Left ventricle myocardium inferior (tissue), 1 donor: ENCODE measurements around the gene GGT7. TPM values are rescaled to one million over a fixed set of nuclear protein-coding genes. Genes with fewer than 3 reads are reported as not detected.

Experiments used
- DNase-seq: peaks from one replicate; pipeline ENCODE4 v3.0.0-alpha.2; 2020
- H3K27ac ChIP-seq: fragments of 200-600 bp; replicated peaks from 2 replicates; pipeline ENCODE4 v1.8.0; 2021
- H3K27me3 ChIP-seq: fragments of 200-600 bp; 2 replicates; pipeline ENCODE4 v1.8.0; 2021; ENCODE audit warnings: low read depth
- H3K36me3 ChIP-seq: fragments of 200-600 bp; 2 replicates; pipeline ENCODE4 v1.8.0; 2021
- H3K4me1 ChIP-seq: fragments of 200-600 bp; 2 replicates; pipeline ENCODE4 v1.8.0; 2021
- H3K4me3 ChIP-seq: fragments of 200-600 bp; 2 replicates; pipeline ENCODE4 v1.8.0; 2021; ENCODE audit warnings: mild to moderate bottlenecking, moderate library complexity
- H3K9me3 ChIP-seq: fragments of 200-600 bp; replicated peaks from 2 replicates; pipeline ENCODE4 v1.8.0; 2021
- CTCF ChIP-seq: fragments of 200-600 bp; IDR thresholded peaks from 2 replicates; pipeline ENCODE4 v1.8.0; 2021; ENCODE audit warnings: antibody characterized with exemption, mild to moderate bottlenecking, borderline replicate concordance
- intact Hi-C: fragments of 100-400 bp; cut with micrococcal nuclease; formaldehyde crosslinking; loops from one replicate; pipeline ENCODE4 v1.11.0; 2022
- total RNA-seq: library from RNA; stranded (reverse); fragmentation: NEBNext Ultra II Directional; extraction: Animal tissue kit (Norgen Biotek cat#: 25700); gene quantifications from one replicate; pipeline ENCODE4 v1.2.1, GENCODE V29; 2021
- donor health status: DM: no; HTN: yes; CAD: no; lungs with severe emphysema.

The GGT7 gene
- total RNA-seq, 1 donor from 2014 or later = 21.6 TPM

- Histone ChIP-seq H3K9me3 (no peaks in the 10 kb centered on the region), H3K27ac (no peak overlapping the region), H3K4me1 (no peaks in the 10 kb centered on the region), H3K27me3 (no peaks in the 10 kb centered on the region), H3K4me3 (no peak overlapping the region), H3K36me3 (no peaks in the 10 kb centered on the region)
- peak; percentile 55 for TF ChIP-seq CTCF
- intact Hi-C loops = no loop called here
- DNase-seq = no peak
Measured at GRCh38 chr20:34834459-34834893, 38.2 kb downstream of the GGT7 start.

- Histone ChIP-seq H3K4me3 (no peak overlapping the region), H3K27ac (no peak overlapping the region), H3K4me1 (no peaks in the 10 kb centered on the region), H3K9me3 (no peaks in the 10 kb centered on the region), H3K36me3 (no peaks in the 10 kb centered on the region), H3K27me3 (no peaks in the 10 kb centered on the region)
- intact Hi-C loops = no loop called here
- DNase-seq = no peak
- no peak for TF ChIP-seq CTCF
Measured at GRCh38 chr20:34831936-34832335, 40.7 kb downstream of the GGT7 start.

DNA sequence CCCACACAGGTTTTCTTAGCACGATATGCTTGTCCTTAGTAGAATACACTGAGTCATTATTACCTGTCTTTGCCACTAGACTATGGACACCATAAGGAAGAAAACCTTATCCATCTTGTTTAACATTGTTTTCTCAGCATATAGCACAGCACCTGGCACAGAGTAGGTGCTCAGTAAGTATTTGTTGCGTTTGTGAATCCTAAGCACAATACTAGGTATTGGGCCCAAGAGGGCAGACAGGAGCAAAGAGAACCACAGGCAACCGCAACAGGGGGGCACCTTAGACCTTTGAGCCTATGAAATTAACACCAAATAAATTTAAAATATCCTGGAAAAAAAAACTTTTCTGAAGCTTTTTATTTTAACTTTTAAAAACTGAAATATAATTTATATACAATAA lies 43.5 kb downstream of the GGT7 start:
- Histone ChIP-seq H3K36me3 (no peaks in the 10 kb centered on the region), H3K27ac (no peak overlapping the region), H3K4me3 (no peak overlapping the region), H3K9me3 (no peaks in the 10 kb centered on the region), H3K27me3 (no peaks in the 10 kb centered on the region), H3K4me1 (peaks cover 14% of the 10 kb centered on the region)
- DNase-seq = no peak
- TF ChIP-seq CTCF = no peak
- intact Hi-C loops = no loop called here

DNA sequence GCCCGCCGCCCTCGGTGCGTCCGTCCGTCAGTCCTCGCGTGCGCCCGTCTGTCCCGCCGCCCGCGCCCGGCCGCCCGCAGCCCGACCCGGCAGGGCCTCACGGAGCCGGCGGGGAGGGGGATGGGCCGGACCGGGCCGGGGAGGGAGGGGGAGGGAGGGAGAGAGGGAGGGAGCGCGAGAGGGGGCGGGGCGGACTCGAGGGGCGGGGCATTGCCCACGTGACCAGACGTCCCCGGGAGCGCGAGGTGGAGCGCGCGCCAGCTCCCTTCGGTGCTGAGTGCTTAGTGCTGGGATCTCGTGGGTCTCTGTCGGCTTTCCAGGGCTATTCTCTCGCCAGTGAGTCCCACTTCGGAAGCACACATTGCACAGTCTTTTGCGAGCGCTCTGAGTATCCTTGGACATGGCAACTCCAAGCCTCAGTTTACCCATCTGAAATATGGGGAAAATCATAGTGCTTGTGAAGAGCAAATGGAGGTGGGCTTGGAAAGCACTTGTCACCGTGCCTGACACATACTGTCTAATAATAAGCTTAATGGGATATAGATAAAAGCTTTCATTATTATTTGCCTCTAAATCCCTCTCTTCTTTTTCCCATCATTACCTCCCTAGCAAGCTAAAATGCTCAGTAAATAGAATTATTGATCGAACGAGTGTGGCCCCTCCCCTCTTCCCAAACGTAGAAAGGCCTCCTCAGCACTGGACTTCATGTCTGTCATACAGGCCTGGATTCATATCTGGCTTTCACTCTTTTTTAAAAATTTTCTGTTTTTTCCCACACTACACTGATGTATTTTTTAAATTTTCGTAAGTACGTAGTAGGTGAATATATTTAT lies 46.9 kb downstream of the GGT7 start, which contains the start of gene NCOA6:
Gene NCOA6 (minus strand): TSS at position 122 of the 833 bp plus-strand sequence. CDS start 43,296 bp downstream, outside the sequence.
- Histone ChIP-seq H3K27me3 (no peaks in the 10 kb centered on the region), H3K4me1 (peaks cover 46% of the 10 kb centered on the region), H3K4me3 (peak within 1 kb of the TSS; percentile 92), H3K36me3 (no peaks in the 10 kb centered on the region), H3K9me3 (no peaks in the 10 kb centered on the region), H3K27ac (peak within 1 kb of the TSS; percentile 98)
- DNase-seq = peak; percentile 91
- TF ChIP-seq CTCF = no peak
- intact Hi-C loops = no loop called here

DNA sequence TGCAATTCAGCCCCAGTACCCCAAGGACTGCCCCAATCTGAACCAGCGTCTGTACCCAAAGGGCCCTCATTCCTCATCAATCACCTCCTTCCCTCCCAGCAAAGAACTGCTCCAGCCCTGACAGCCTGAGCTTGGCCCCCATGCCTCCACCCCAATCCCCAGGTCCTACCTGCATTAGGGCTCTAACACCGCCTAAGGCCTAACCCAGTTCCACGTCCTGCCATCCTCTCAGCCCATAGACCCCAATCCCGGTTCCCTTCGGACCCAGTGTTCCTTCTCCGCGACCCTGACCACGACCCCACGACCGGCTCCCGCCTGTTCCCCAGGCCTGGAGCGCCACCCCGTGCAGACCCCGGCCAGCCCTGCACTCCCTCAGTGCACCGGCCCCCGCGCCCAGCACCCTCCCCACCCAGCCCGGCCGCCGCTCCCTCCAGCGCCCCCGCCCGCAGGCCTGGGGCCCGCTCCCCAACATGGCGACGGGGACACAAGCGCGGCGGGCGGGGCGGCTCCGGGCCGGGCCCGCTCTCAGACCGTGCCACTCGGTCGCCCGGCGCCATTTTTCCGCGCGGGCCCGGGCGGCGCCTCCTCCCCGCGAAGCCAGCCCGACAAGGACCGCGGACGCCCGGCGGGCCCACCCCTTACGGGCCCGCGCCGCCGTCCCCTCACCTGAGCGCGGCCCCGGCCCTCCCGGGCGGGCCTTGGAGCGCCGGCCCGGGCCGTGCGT lies 47.7 kb downstream of the GGT7 start:
- no peaks in the 10 kb centered on the region for H3K27me3 ChIP-seq
- H3K4me1 ChIP-seq = peaks cover 54% of the 10 kb centered on the region
- intact Hi-C loops = no loop called here
- H3K9me3 ChIP-seq = no peaks in the 10 kb centered on the region
- H3K4me3 ChIP-seq = peak overlapping the region; percentile 92
- peak; percentile 68 for DNase-seq
- peak; percentile 15 for TF ChIP-seq CTCF
- peak overlapping the region; percentile 98 for H3K27ac ChIP-seq
- H3K36me3 ChIP-seq = no peaks in the 10 kb centered on the region
